ENCODE results near the gene UQCRQ. TPM values are rescaled to one million over a fixed set of nuclear protein-coding genes. Genes with fewer than 3 reads are reported as not detected.

The UQCRQ gene
- total and polyA plus RNA-seq, 8 donors = 133 to 235 (median 205) TPM

GRCh38 chr5:132860742-132861141 is 5.7 kb upstream of the UQCRQ start:
- no peak for DNase-seq
- no peak for ATAC-seq
- intact Hi-C loops (cut with DNase I) = no loop called here
- Histone ChIP-seq H3K27me3 (no peaks in the 10 kb centered on the region), H3K4me1 (peaks cover 0 to 3% (median 0%) of the 10 kb centered on the region in 3 donors), H3K27ac (no peak overlapping the region), H3K9me3 (no peaks in the 10 kb centered on the region), H3K4me3 (no peak overlapping the region), H3K36me3 (no peaks in the 10 kb centered on the region)
- 56 to 68% methylated on average over 5 of the region's 5 CpGs for WGBS, 2 donors
- TF ChIP-seq CTCF (IDR thresholded peaks at IDR 0.05) = no peak
- FAIRE-seq = no peak

GRCh38 chr5:132865668-132866341 is 637 bp upstream of the UQCRQ start:
- ATAC-seq (peak in 3 of 4 donors; percentile 55 to 63 (median 59)), DNase-seq (no peak), FAIRE-seq (no peak)
- Histone ChIP-seq H3K27me3 (no peaks in the 10 kb centered on the region), H3K27ac (peak overlapping the region; percentile 91 to 96 (median 94)), H3K36me3 (peaks cover 0 to 3% (median 0%) of the 10 kb centered on the region in 3 donors), H3K4me3 (peak overlapping the region; percentile 34 to 90 (median 76)), H3K9me3 (no peaks in the 10 kb centered on the region), H3K4me1 (peaks cover 0 to 16% (median 0%) of the 10 kb centered on the region in 3 donors)
- WGBS, 2 donors = 19 to 25% methylated on average over 30 of the region's 30 CpGs
- intact Hi-C loops (cut with DNase I) = no loop called here
- no peak for TF ChIP-seq CTCF (IDR thresholded peaks at IDR 0.05)

- TF ChIP-seq CTCF (IDR thresholded peaks at IDR 0.05) = no peak
- FAIRE-seq = no peak
- H3K4me1 ChIP-seq = peaks cover 0 to 17% (median under 1%) of the 10 kb centered on the region in 3 donors
- peak overlapping the region; percentile 91 to 96 (median 94) for H3K27ac ChIP-seq
- H3K27me3 ChIP-seq = no peaks in the 10 kb centered on the region
- intact Hi-C loops (cut with DNase I) = no loop called here
- WGBS, 2 donors = 0 to 1% methylated on average over 13 of the region's 13 CpGs
- DNase-seq = no peak
- no peaks in the 10 kb centered on the region for H3K9me3 ChIP-seq
- peaks cover 0 to 3% (median 0%) of the 10 kb centered on the region in 3 donors for H3K36me3 ChIP-seq
- H3K4me3 ChIP-seq = peak overlapping the region; percentile 62 to 90 (median 76)
- ATAC-seq = peak in 1 of 4 donors; percentile 14
These were observed 607 bp downstream of the UQCRQ start for GRCh38 chr5:132867046-132867451.

GRCh38 chr5:132868754-132869153 is 2.3 kb downstream of the UQCRQ start:
- no peaks in the 10 kb centered on the region for H3K9me3 ChIP-seq
- 82 to 87% methylated on average over 4 of the region's 4 CpGs for WGBS, 2 donors
- peaks cover 0 to 3% (median 0%) of the 10 kb centered on the region in 3 donors for H3K36me3 ChIP-seq
- H3K27me3 ChIP-seq = no peaks in the 10 kb centered on the region
- intact Hi-C loops (cut with DNase I) = no loop called here
- DNase-seq (no peak), ATAC-seq (no peak), FAIRE-seq (no peak)
- no peak overlapping the region for H3K4me3 ChIP-seq
- TF ChIP-seq CTCF (IDR thresholded peaks at IDR 0.05) = no peak
- peaks cover 7 to 30% (median 12%) of the 10 kb centered on the region in 3 donors for H3K4me1 ChIP-seq
- H3K27ac ChIP-seq = no peak overlapping the region

- Histone ChIP-seq H3K27me3 (no peaks in the 10 kb centered on the region), H3K9me3 (no peaks in the 10 kb centered on the region), H3K4me3 (no peak overlapping the region), H3K36me3 (peaks cover 0 to 3% (median 0%) of the 10 kb centered on the region in 3 donors), H3K4me1 (peaks cover 7 to 31% (median 12%) of the 10 kb centered on the region in 3 donors), H3K27ac (peak overlapping the region in 1 of 4 donors; percentile 5)
- DNase-seq = no peak
- no peak for TF ChIP-seq CTCF (IDR thresholded peaks at IDR 0.05)
- no peak for ATAC-seq
- no peak for FAIRE-seq
- intact Hi-C loops (cut with DNase I) = no loop called here
- 25 to 29% methylated on average over 2 of the region's 2 CpGs for WGBS, 2 donors
These were observed 4.4 kb downstream of the UQCRQ start for GRCh38 chr5:132870801-132871200.
